ENCODE measurements around the gene ZHX3. TPM values are rescaled to one million over a fixed set of nuclear protein-coding genes. Genes with fewer than 3 reads are reported as not detected.
"Not testable (repeated sequence)": the region's sequence is repeated elsewhere in the genome, so short reads cannot be mapped to it uniquely, and the experiment has no call there.

Gene ZHX3
- total RNA-seq, 2 experiments from 2014 or later, result 12.8 to 15.4 TPM

GRCh38 chr20:41327178-41327577 lies 9.6 kb upstream of the ZHX3 start:
- H3K27ac Mint-ChIP-seq, result no peak overlapping the region
- ChIA-PET CTCF (interaction anchor here (1.0 to 1.3 kb wide), 2 partner anchors 12 to 154 kb away, joined by 3 to 4 read pairs; no protein-coding TSS in a partner anchor), POLR2A (no interaction called here)
- H3K9me3 Mint-ChIP-seq (ENCODE audit: low read depth), result no peaks in the 10 kb centered on the region
- intact Hi-C loops (cut with DNase I, micrococcal nuclease), result no loop called here
- H3K4me3 Mint-ChIP-seq, result no peak overlapping the region
- ATAC-seq, result no peak
- no peak for DNase-seq
- no peaks in the 10 kb centered on the region for H3K27me3 Mint-ChIP-seq
- peaks cover 13% of the 10 kb centered on the region for H3K4me1 Mint-ChIP-seq
- H3K36me3 Mint-ChIP-seq (ENCODE audit: low read depth), result no peaks in the 10 kb centered on the region

- Mint-ChIP-seq H3K4me1 (peaks cover 15% of the 10 kb centered on the region), H3K36me3 (ENCODE audit: low read depth) (no peaks in the 10 kb centered on the region), H3K4me3 (no peak overlapping the region), H3K9me3 (ENCODE audit: low read depth) (no peaks in the 10 kb centered on the region), H3K27me3 (no peaks in the 10 kb centered on the region), H3K27ac (no peak overlapping the region)
- CTCF ChIA-PET, result no interaction called here
- POLR2A ChIA-PET, result no interaction called here
- no peak for ATAC-seq
- DNase-seq, result no peak
- intact Hi-C loops (cut with DNase I, micrococcal nuclease), result no loop called here
These were observed 3.4 kb upstream of the ZHX3 start for GRCh38 chr20:41320976-41321375.

- POLR2A ChIA-PET, result no interaction called here
- H3K27ac Mint-ChIP-seq, result no peak overlapping the region
- H3K4me1 Mint-ChIP-seq, result peaks cover 18% of the 10 kb centered on the region
- ATAC-seq, result no peak
- no peaks in the 10 kb centered on the region for H3K36me3 Mint-ChIP-seq (ENCODE audit: low read depth)
- intact Hi-C loops (cut with DNase I, micrococcal nuclease), result no loop called here
- H3K27me3 Mint-ChIP-seq, result no peaks in the 10 kb centered on the region
- no peak for DNase-seq
- no peaks in the 10 kb centered on the region for H3K9me3 Mint-ChIP-seq (ENCODE audit: low read depth)
- H3K4me3 Mint-ChIP-seq, result no peak overlapping the region
- CTCF ChIA-PET, result no interaction called here
These were observed 2.9 kb upstream of the ZHX3 start for GRCh38 chr20:41320441-41320840.

- DNase-seq, result no peak
- no peak for ATAC-seq
- CTCF ChIA-PET, result interaction anchor here (1.0 kb wide), 1 partner anchor 183 kb away, joined by 5 read pairs; no protein-coding TSS in a partner anchor
- H3K9me3 Mint-ChIP-seq (ENCODE audit: low read depth), result no peaks in the 10 kb centered on the region
- H3K27me3 Mint-ChIP-seq, result no peaks in the 10 kb centered on the region
- H3K27ac Mint-ChIP-seq, result peak overlapping the region; percentile 58
- intact Hi-C loops (cut with DNase I, micrococcal nuclease), result no loop called here
- POLR2A ChIA-PET, result no interaction called here
- H3K4me1 Mint-ChIP-seq, result peaks cover 31% of the 10 kb centered on the region
- H3K4me3 Mint-ChIP-seq, result peak overlapping the region; percentile 63
- no peaks in the 10 kb centered on the region for H3K36me3 Mint-ChIP-seq (ENCODE audit: low read depth)
These were observed 729 bp upstream of the ZHX3 start for GRCh38 chr20:41318271-41318649.

- Mint-ChIP-seq H3K9me3 (ENCODE audit: low read depth) (no peaks in the 10 kb centered on the region), H3K27me3 (no peaks in the 10 kb centered on the region), H3K4me3 (peak overlapping the region; percentile 84), H3K36me3 (ENCODE audit: low read depth) (no peaks in the 10 kb centered on the region), H3K27ac (peak overlapping the region; percentile 66), H3K4me1 (peaks cover 31% of the 10 kb centered on the region)
- CTCF ChIA-PET, result interaction anchor here (0.5 to 0.7 kb wide), 2 partner anchors 24 to 257 kb away, joined by 3 to 4 read pairs; partner anchors contain the start of gene LPIN3
- intact Hi-C loops (cut with DNase I, micrococcal nuclease), result loop anchor here (1.0 kb wide), 7 partner anchors 23 to 376 kb away; partner anchors contain the start of genes LPIN3 (in 2 of the 2), CHD6 (in 1 of the 2), PLCG1 (in 1 of the 2) and TOP1 (in 1 of the 2)
- POLR2A ChIA-PET, result no interaction called here
- ATAC-seq (peak; percentile 62), DNase-seq (peak; percentile 87)
These were observed 657 bp downstream of the ZHX3 start for GRCh38 chr20:41316602-41317545.

- Mint-ChIP-seq H3K27ac (peak overlapping the region; percentile 66), H3K27me3 (no peaks in the 10 kb centered on the region), H3K9me3 (ENCODE audit: low read depth) (no peaks in the 10 kb centered on the region), H3K4me3 (peak overlapping the region; percentile 84), H3K4me1 (peaks cover 31% of the 10 kb centered on the region), H3K36me3 (ENCODE audit: low read depth) (no peaks in the 10 kb centered on the region)
- intact Hi-C loops (cut with DNase I, micrococcal nuclease), result no loop called here
- ChIA-PET POLR2A (interaction anchor here (0.6 kb wide), 2 partner anchors 35 to 269 kb away, joined by 3 to 5 read pairs; no protein-coding TSS in a partner anchor), CTCF (no interaction called here)
- DNase-seq (no peak), ATAC-seq (no peak)
These were observed 1.5 kb downstream of the ZHX3 start for GRCh38 chr20:41316051-41316450.

- ATAC-seq, result no peak
- intact Hi-C loops (cut with DNase I, micrococcal nuclease), result no loop called here
- ChIA-PET POLR2A (no interaction called here), CTCF (interaction anchor here (0.6 to 1.0 kb wide), 2 partner anchors 8 to 23 kb away, joined by 3 to 4 read pairs; no protein-coding TSS in a partner anchor)
- Mint-ChIP-seq H3K9me3 (ENCODE audit: low read depth) (no peaks in the 10 kb centered on the region), H3K27me3 (no peaks in the 10 kb centered on the region), H3K36me3 (ENCODE audit: low read depth) (no peaks in the 10 kb centered on the region), H3K27ac (no peak overlapping the region), H3K4me1 (peaks cover 31% of the 10 kb centered on the region), H3K4me3 (no peak overlapping the region)
- DNase-seq, result no peak
These were observed 3.1 kb downstream of the ZHX3 start for GRCh38 chr20:41314386-41314785.

GRCh38 chr20:41312009-41312408 lies 5.5 kb downstream of the ZHX3 start:
- H3K27me3 Mint-ChIP-seq, CTCF ChIA-PET: not testable (repeated sequence)

GRCh38 chr20:41309817-41310216 lies 7.7 kb downstream of the ZHX3 start:
- ChIA-PET CTCF (interaction anchor here (0.6 kb wide), 1 partner anchor 1322 kb away, joined by 3 read pairs; no protein-coding TSS in a partner anchor), POLR2A (no interaction called here)
- H3K36me3 Mint-ChIP-seq (ENCODE audit: low read depth), result no peaks in the 10 kb centered on the region
- no peak overlapping the region for H3K27ac Mint-ChIP-seq
- no peaks in the 10 kb centered on the region for H3K27me3 Mint-ChIP-seq
- H3K4me1 Mint-ChIP-seq, result peaks cover 11% of the 10 kb centered on the region
- H3K4me3 Mint-ChIP-seq, result no peak overlapping the region
- no peak for ATAC-seq
- DNase-seq, result no peak
- H3K9me3 Mint-ChIP-seq (ENCODE audit: low read depth), result no peaks in the 10 kb centered on the region
- intact Hi-C loops (cut with DNase I, micrococcal nuclease), result no loop called here

More at GRCh38 chr20:41312009-41312408, 5.5 kb downstream of the ZHX3 start:
- H3K4me3 Mint-ChIP-seq; POLR2A ChIA-PET; ATAC-seq; H3K27ac Mint-ChIP-seq; H3K36me3 Mint-ChIP-seq (ENCODE audit: low read depth); intact Hi-C loops (cut with DNase I, micrococcal nuclease); DNase-seq; H3K9me3 Mint-ChIP-seq (ENCODE audit: low read depth): not testable (repeated sequence)
- H3K4me1 Mint-ChIP-seq, result peaks cover 28% of the 10 kb centered on the region

- POLR2A ChIA-PET, result no interaction called here
- Mint-ChIP-seq H3K4me3 (no peak overlapping the region), H3K9me3 (ENCODE audit: low read depth) (no peaks in the 10 kb centered on the region), H3K4me1 (peaks cover 3% of the 10 kb centered on the region), H3K27me3 (no peaks in the 10 kb centered on the region), H3K36me3 (ENCODE audit: low read depth) (no peaks in the 10 kb centered on the region), H3K27ac (no peak overlapping the region)
- intact Hi-C loops (cut with DNase I, micrococcal nuclease), result no loop called here
- CTCF ChIA-PET, result no interaction called here
- DNase-seq, result no peak
- ATAC-seq, result no peak
These were observed 8.7 kb downstream of the ZHX3 start for GRCh38 chr20:41308726-41309413.

- Mint-ChIP-seq H3K27ac (no peak overlapping the region), H3K9me3 (ENCODE audit: low read depth) (no peaks in the 10 kb centered on the region), H3K36me3 (ENCODE audit: low read depth) (no peaks in the 10 kb centered on the region), H3K4me3 (no peak overlapping the region), H3K27me3 (no peaks in the 10 kb centered on the region), H3K4me1 (peaks cover 2% of the 10 kb centered on the region)
- DNase-seq (no peak), ATAC-seq (peak; percentile 47)
- intact Hi-C loops (cut with DNase I, micrococcal nuclease), result no loop called here
- ChIA-PET CTCF (no interaction called here), POLR2A (interaction anchor here (0.5 kb wide), 1 partner anchor 81 kb away, joined by 3 read pairs; no protein-coding TSS in a partner anchor)
These were observed 9.2 kb downstream of the ZHX3 start for GRCh38 chr20:41308290-41308711.
